Mesothelial cell of epicardium (in vitro differentiated cells): ENCODE data around the gene SLC22A23. TPM values are rescaled to one million over a fixed set of nuclear protein-coding genes. Genes with fewer than 3 reads are reported as not detected.

Experiments
- DNase-seq, 2 experiments: peaks; one replicate each; pipeline ENCODE4 v3.0.0; 2021; ENCODE audit warnings: low spot score in 2 of 2; ENCODE audit not compliant: unreplicated experiment in 2 of 2
- H3K27ac Mint-ChIP-seq: 2 replicates; pipeline ENCODE4 v1.8.0; 2021; ENCODE audit warnings: mixed read lengths
- H3K27me3 Mint-ChIP-seq: 2 replicates; pipeline ENCODE4 v1.8.0; 2021; ENCODE audit warnings: low read depth, mixed read lengths
- H3K36me3 Mint-ChIP-seq: 2 replicates; pipeline ENCODE4 v1.8.0; 2021; ENCODE audit warnings: mixed read lengths
- H3K4me1 Mint-ChIP-seq: 2 replicates; pipeline ENCODE4 v1.8.0; 2021; ENCODE audit warnings: mixed read lengths
- H3K4me3 Mint-ChIP-seq: 2 replicates; pipeline ENCODE4 v1.8.0; 2021; ENCODE audit warnings: mild to moderate bottlenecking, moderate library complexity, mixed read lengths
- H3K9me3 Mint-ChIP-seq: 2 replicates; pipeline ENCODE4 v1.8.0; 2021; ENCODE audit warnings: mixed read lengths
- total RNA-seq: library from RNA; stranded (reverse); gene quantifications from 3 replicates; pipeline ENCODE4 v1.2.1, GENCODE V29; 2021
- TF ChIP-seq, protein P1 (sequence below): fragments of 200-600 bp; sonication (generic); IDR thresholded peaks from one replicate; pipeline ENCODE4 v1.5.0; 2021; ENCODE audit warnings: antibody characterized with exemption; ENCODE audit not compliant: unreplicated experiment

The SLC22A23 gene
- total RNA-seq, 1 donor from 2014 or later, result 25.0 TPM

- Mint-ChIP-seq H3K4me1 (peaks cover 9% of the 10 kb centered on the region), H3K36me3 (peaks cover 8% of the 10 kb centered on the region), H3K4me3 (no peak overlapping the region), H3K27me3 (no peaks in the 10 kb centered on the region), H3K9me3 (no peaks in the 10 kb centered on the region), H3K27ac (no peak overlapping the region)
- TF ChIP-seq, protein P1, sequence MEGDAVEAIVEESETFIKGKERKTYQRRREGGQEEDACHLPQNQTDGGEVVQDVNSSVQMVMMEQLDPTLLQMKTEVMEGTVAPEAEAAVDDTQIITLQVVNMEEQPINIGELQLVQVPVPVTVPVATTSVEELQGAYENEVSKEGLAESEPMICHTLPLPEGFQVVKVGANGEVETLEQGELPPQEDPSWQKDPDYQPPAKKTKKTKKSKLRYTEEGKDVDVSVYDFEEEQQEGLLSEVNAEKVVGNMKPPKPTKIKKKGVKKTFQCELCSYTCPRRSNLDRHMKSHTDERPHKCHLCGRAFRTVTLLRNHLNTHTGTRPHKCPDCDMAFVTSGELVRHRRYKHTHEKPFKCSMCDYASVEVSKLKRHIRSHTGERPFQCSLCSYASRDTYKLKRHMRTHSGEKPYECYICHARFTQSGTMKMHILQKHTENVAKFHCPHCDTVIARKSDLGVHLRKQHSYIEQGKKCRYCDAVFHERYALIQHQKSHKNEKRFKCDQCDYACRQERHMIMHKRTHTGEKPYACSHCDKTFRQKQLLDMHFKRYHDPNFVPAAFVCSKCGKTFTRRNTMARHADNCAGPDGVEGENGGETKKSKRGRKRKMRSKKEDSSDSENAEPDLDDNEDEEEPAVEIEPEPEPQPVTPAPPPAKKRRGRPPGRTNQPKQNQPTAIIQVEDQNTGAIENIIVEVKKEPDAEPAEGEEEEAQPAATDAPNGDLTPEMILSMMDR, result no peak
- DNase-seq, result no peak
These were observed 180.4 kb downstream of the SLC22A23 start for GRCh38 chr6:3276174-3277167.

GRCh38 chr6:3273707-3274521 is 182.9 kb downstream of the SLC22A23 start:
- TF ChIP-seq, protein P1, result no peak
- H3K9me3 Mint-ChIP-seq, result no peaks in the 10 kb centered on the region
- peaks cover 19% of the 10 kb centered on the region for H3K36me3 Mint-ChIP-seq
- no peak overlapping the region for H3K4me3 Mint-ChIP-seq
- DNase-seq, result no peak
- no peaks in the 10 kb centered on the region for H3K27me3 Mint-ChIP-seq
- H3K4me1 Mint-ChIP-seq, result no peaks in the 10 kb centered on the region
- H3K27ac Mint-ChIP-seq, result no peak overlapping the region

- Mint-ChIP-seq H3K27me3 (no peaks in the 10 kb centered on the region), H3K4me1 (no peaks in the 10 kb centered on the region), H3K36me3 (peaks cover 25% of the 10 kb centered on the region), H3K27ac (no peak overlapping the region), H3K9me3 (no peaks in the 10 kb centered on the region), H3K4me3 (no peak overlapping the region)
- TF ChIP-seq, protein P1, result no peak
- DNase-seq, result no peak
These were observed 183.8 kb downstream of the SLC22A23 start for GRCh38 chr6:3272911-3273547.

DNA sequence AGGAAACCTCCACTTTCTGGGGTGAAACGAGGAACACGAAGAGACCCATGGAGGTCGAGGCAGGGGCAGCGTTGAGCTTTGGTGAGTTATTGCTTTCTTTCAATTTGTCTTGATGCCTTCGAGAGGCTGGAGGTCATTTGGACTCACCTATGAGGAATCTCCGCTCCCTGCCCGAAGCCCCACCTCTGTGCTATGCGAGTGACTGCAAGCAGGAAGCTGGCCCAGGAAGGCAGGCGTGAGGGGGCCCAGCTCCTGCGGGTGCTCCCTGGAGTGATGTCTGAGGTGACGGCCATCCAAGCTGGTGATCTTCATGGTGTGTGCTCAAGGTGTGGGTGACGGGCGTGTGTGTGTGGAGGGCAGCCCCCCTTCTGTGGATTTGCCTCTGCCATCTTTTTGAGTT is 185.1 kb downstream of the SLC22A23 start:
- Mint-ChIP-seq H3K27ac (no peak overlapping the region), H3K36me3 (peaks cover 28% of the 10 kb centered on the region)

DNA sequence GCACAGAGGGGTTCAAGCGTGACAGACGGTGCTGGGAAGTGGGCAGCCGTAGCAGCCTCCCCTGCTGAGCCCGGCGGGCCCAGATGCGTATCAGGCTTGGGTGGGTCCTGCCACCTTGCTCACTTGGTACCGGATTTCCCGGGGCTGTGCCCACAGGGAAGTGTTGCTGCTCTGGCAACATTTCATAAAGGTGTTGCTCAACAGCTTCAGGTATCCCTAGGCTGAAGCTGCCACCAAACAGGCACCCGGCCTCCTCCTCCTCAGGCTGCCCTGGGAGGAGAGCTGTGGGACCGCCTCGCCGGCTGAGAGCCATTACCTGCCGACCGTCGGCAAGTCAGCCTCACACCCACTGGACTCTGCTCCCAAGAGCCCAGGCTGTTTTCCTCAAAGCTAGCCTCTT is 186.6 kb downstream of the SLC22A23 start:
- Mint-ChIP-seq H3K27ac (no peak overlapping the region), H3K4me3 (no peak overlapping the region), H3K27me3 (no peaks in the 10 kb centered on the region), H3K4me1 (no peaks in the 10 kb centered on the region), H3K9me3 (no peaks in the 10 kb centered on the region), H3K36me3 (peaks cover 30% of the 10 kb centered on the region)
- DNase-seq, result no peak
- TF ChIP-seq, protein P1, result no peak

More for the DNA sequence above, 185.1 kb downstream of the SLC22A23 start:
- Mint-ChIP-seq H3K4me1 (no peaks in the 10 kb centered on the region), H3K4me3 (no peak overlapping the region), H3K9me3 (no peaks in the 10 kb centered on the region), H3K27me3 (no peaks in the 10 kb centered on the region)
- TF ChIP-seq, protein P1, result no peak
- no peak for DNase-seq
